Activated T-cell treated with anti-CD3 and anti-CD28 coated beads, Interleukin-2, amount 50 U/mL, for 24 hours (primary cell): ENCODE measurements around the gene SLC29A3.

ENCODE experiments used
- DNase-seq: peaks from one replicate; pipeline ENCODE4 v3.0.0-alpha.2; 2020
- H3K27ac Mint-ChIP-seq: 2 replicates; pipeline ENCODE4 v1.8.0; 2020; ENCODE audit warnings: mild to moderate bottlenecking, mixed read lengths
- H3K27me3 Mint-ChIP-seq: 2 replicates; pipeline ENCODE4 v1.8.0; 2020; ENCODE audit warnings: mixed read lengths
- H3K36me3 Mint-ChIP-seq: 2 replicates; pipeline ENCODE4 v1.8.0; 2020; ENCODE audit warnings: low read depth, mixed read lengths
- H3K4me1 Mint-ChIP-seq: 2 replicates; pipeline ENCODE4 v1.8.0; 2020; ENCODE audit warnings: low read depth, mixed read lengths
- H3K4me3 Mint-ChIP-seq: 2 replicates; pipeline ENCODE4 v1.8.0; 2020; ENCODE audit warnings: mild to moderate bottlenecking, moderate library complexity, mixed read lengths
- H3K9me3 Mint-ChIP-seq: 2 replicates; pipeline ENCODE4 v1.8.0; 2020; ENCODE audit warnings: mixed read lengths

Gene SLC29A3

DNA sequence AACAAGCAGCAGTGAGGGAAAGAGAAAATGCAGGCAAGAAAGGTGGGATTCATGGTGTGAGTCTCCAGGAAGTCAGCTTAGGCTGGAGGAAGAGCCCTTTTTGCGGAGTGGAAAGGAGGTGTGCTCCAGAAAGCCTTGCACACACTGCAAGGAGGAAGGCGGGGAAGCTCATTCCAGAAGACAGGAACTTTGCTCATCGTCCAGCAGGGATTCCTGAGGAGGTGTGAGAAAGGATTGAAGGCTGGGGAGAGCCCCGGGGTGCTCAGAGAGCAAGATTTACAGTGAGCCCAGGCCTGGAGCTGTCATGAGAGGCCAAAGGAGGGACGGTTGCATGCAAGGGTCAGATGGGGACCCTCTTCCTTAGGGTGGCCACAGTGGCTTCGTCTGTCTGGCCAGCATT, 17.6 kb downstream of the SLC29A3 start:
- H3K36me3 Mint-ChIP-seq, result peaks cover 26% of the 10 kb centered on the region
- DNase-seq, result no peak

DNA sequence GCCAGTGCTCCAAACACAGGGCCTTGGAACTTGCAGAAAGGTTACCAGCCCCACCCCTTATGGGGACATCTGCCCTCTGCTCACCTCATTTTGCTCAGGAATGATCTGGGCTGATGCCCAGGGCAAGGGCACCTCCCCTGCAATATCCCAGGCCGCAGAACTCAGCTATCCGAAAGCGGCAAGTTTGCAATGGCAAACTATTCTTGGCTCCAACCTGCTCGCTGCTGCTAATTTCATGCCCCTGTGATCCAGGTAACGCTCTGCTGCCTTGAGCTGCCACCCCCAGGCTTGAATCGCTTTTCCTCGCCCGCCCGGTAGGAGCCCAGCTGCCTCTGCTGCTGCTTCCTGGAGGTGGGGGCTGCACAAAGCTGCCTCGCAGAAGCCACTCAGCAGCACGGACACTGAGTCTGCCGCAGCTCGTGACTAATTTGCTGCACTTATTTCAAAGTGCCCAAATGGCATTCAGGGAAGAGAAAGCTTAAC, 18.2 kb downstream of the SLC29A3 start:
- Mint-ChIP-seq H3K4me3 (no peak overlapping the region), H3K9me3 (no peaks in the 10 kb centered on the region), H3K27me3 (no peaks in the 10 kb centered on the region), H3K27ac (no peak overlapping the region), H3K4me1 (no peaks in the 10 kb centered on the region), H3K36me3 (peaks cover 26% of the 10 kb centered on the region)
- DNase-seq, result no peak

More for the DNA sequence above, 17.6 kb downstream of the SLC29A3 start:
- H3K4me1 Mint-ChIP-seq, result no peaks in the 10 kb centered on the region
- no peaks in the 10 kb centered on the region for H3K27me3 Mint-ChIP-seq
- no peak overlapping the region for H3K27ac Mint-ChIP-seq
- no peaks in the 10 kb centered on the region for H3K9me3 Mint-ChIP-seq
- H3K4me3 Mint-ChIP-seq, result no peak overlapping the region

DNA sequence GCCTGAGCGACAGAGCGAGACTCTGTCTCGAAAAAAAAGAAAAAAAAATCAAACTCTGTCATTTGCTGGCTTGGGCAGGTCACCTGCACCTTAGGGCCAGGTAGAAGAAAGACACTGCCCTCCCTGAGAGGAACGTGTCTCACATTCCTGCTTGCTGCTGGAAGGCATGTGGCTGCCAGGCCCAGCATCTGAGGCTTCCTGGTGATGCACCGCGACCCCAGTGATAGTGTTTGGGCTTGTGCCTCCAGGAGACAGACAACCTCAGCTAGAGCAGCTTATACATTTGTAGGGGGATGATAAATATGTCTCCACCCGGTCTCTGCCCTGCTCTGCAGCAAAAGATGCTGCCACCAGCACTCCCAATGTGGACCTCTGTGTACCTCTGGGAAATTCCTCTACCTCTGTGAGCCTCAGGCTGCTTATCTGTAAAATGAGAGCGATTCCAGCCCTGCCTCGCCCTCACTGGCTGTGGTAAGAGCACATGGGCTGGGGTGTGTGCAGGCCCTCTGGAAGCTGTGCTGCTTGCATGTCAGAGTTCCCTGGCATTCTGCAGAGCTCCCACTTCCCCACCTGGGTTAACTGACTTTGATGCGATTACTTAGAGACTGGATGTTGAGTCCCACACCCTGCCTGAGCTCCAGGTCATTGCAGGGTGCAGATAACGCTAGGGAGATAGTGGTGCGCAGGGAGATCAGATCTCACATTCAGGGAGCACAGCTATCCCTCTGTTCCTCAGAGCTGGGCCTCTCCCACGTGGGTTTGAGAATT, 19.9 kb downstream of the SLC29A3 start:
- no peak for DNase-seq
- no peaks in the 10 kb centered on the region for H3K4me1 Mint-ChIP-seq
- H3K27ac Mint-ChIP-seq, result no peak overlapping the region
- no peaks in the 10 kb centered on the region for H3K9me3 Mint-ChIP-seq
- H3K27me3 Mint-ChIP-seq, result no peaks in the 10 kb centered on the region
- H3K4me3 Mint-ChIP-seq, result no peak overlapping the region
- H3K36me3 Mint-ChIP-seq, result peaks cover 25% of the 10 kb centered on the region

DNA sequence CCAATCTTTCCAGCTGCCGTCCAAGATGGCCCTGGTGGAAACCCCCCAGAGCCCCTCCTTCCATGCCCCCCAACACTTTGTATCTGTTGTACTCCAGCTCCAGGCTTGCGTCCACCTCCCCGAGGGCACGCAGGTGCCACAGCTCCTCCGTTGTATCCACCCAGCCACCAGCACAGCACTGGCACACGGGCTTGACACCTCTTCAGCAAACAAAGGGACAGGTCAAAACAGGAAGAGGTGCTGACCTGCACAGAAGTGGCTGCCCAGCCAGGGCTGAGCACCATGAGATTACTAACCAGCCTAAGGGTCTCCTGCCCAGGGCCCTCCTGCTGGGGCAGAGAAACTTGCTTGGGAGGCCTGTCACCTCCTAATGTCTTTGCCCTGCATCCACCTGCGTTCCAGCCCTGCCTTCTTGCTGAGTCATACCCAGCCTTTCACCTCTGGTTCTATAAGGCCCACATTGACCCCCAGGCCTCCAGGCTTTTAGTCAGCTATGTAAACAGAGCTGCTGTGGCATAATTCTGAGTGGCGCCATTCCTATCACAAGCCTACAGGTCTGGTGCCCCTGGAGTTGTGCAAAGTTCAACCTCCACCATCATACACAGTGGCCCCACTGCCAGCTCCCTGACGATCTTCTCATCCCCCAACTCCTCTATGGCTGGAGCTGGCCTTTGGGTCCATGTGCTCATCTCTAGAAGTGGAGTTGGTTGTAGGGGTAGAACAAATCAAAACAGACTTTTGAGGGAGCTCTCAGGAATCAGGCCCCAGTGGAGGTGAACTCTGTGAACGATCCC, 20.9 kb downstream of the SLC29A3 start:
- H3K27me3 Mint-ChIP-seq, result no peaks in the 10 kb centered on the region
- H3K9me3 Mint-ChIP-seq, result no peaks in the 10 kb centered on the region
- no peaks in the 10 kb centered on the region for H3K4me1 Mint-ChIP-seq
- H3K27ac Mint-ChIP-seq, result peak overlapping the region; percentile 44
- peaks cover 18% of the 10 kb centered on the region for H3K36me3 Mint-ChIP-seq
- DNase-seq, result no peak
- no peak overlapping the region for H3K4me3 Mint-ChIP-seq

DNA sequence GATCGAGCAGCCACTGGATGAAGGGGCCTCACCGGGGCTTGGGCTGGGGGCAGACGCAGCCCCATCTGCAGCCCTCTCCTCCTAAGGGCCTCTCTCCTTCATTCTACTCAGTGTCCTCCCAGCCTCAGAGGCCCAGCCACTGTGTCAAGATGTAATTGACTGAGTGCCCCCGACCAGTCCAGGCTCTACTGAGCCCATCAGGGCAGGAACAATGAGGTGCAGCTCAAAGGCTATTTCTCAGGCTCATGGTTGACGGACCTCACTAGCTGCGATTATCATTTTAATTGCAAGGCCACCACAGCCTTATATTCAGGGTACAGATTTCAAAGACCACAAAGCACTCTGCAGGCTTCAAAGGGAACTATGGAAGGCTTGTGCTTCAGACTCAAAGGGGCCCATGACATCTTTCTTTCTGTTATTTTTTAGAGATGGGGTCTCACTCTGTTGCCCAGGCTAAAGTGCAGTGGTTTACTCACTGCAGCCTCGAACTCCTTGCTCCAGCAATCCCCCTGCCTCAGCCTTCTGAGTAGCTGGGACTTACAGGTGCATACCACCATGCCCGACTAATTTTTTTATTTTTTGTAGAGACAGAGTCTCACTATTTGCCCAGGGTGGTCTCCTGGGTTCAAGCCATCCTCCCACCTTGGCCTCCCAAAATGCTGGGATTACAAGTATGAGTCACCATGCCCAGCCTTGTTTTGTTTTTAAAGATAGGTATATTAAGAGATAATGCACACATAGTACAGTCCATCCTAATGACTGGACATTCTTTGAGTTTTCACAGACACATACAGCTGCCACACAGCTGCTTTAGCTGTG, 23.7 kb downstream of the SLC29A3 start:
- Mint-ChIP-seq H3K36me3 (peaks cover 13% of the 10 kb centered on the region), H3K27ac (no peak overlapping the region), H3K27me3 (no peaks in the 10 kb centered on the region), H3K4me1 (no peaks in the 10 kb centered on the region), H3K4me3 (no peak overlapping the region), H3K9me3 (no peaks in the 10 kb centered on the region)
- DNase-seq, result no peak

DNA sequence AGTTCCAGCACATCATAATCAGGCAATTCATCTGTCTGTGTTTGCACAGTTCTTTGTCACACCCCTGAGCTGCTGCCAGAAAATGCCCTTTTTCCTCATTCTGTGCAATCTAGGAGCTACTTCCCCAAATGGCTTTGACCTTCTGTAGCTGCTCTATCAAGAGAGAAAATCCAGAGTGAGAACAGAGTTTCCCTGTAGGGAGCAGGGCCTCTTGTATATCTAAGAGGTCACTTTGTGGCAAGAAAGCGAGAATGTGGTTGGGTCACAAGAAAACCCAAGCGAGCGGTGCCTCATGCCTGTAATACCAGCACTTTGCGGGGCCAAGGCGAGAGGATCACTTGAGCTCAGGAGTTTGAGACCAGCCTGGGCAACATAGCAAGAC, 24.3 kb downstream of the SLC29A3 start:
- DNase-seq, result no peak
- Mint-ChIP-seq H3K9me3 (no peaks in the 10 kb centered on the region), H3K4me1 (no peaks in the 10 kb centered on the region), H3K4me3 (no peak overlapping the region), H3K27me3 (no peaks in the 10 kb centered on the region), H3K27ac (no peak overlapping the region), H3K36me3 (peaks cover 13% of the 10 kb centered on the region)

DNA sequence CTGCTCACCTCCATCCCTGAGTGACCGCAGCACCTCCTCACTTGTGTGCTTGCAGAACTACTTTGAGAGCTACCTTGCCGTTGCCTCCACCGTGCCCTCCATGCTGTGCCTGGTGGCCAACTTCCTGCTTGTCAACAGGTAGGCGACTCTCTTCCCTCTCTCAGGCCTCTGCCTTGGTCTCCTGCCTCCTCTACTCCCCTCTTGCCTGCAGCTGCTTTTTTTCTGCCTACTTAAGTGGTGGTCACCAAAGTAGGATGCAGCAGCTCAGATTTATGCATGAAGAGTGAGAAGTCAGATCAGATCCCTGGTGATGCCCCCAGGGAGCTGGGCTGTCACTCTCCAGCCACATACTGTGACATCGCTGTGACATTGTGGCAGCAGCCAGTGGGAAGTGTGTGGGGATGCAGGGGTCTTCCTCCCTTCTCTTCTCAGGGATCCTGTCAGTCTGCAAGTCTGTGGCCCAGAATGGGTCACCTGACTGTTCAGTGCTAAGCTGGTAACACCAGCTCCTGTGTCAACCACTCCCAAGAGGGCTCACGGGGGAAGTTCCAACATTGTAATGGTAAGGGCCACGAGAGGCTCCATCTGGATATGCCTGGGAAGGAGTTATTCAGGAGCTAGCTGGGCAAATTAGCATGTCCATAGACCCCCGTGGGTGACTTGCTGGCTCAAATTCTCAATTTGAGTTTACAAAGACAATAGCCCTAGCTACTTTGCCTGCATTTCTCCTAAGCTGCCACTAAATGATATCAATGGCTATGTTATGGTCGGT, 25.3 kb downstream of the SLC29A3 start:
- no peak overlapping the region for H3K4me3 Mint-ChIP-seq
- no peaks in the 10 kb centered on the region for H3K9me3 Mint-ChIP-seq
- H3K4me1 Mint-ChIP-seq, result no peaks in the 10 kb centered on the region
- no peak overlapping the region for H3K27ac Mint-ChIP-seq
- no peak for DNase-seq
- H3K27me3 Mint-ChIP-seq, result no peaks in the 10 kb centered on the region
- H3K36me3 Mint-ChIP-seq, result peaks cover 8% of the 10 kb centered on the region

DNA sequence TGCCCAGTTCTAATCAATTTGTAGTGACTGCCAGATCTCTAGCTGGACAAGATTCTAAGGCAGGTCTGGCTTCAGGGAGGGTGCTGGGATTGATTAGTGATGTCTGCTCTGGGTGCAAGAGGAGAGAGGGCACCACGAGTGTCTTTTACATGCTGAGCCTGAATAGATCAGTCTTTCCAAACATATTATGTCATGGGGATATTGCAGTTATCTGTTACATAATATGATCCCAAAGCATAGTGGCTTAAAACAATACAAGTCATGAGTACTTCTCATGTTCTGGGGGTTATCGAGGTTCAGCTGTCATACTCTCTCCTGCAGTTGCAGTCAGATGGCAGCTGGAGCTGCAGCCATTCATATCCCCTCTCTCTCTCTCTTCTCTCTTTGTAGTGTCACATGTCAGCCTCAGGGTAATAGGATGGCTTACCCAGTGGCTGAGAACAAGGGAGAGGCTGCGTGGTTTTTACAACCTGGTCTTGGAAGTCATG, 26.0 kb downstream of the SLC29A3 start:
- no peak overlapping the region for H3K27ac Mint-ChIP-seq
- no peaks in the 10 kb centered on the region for H3K27me3 Mint-ChIP-seq
- DNase-seq, result no peak
- no peaks in the 10 kb centered on the region for H3K4me1 Mint-ChIP-seq
- peaks cover 2% of the 10 kb centered on the region for H3K36me3 Mint-ChIP-seq
- H3K4me3 Mint-ChIP-seq, result no peak overlapping the region
- no peaks in the 10 kb centered on the region for H3K9me3 Mint-ChIP-seq

DNA sequence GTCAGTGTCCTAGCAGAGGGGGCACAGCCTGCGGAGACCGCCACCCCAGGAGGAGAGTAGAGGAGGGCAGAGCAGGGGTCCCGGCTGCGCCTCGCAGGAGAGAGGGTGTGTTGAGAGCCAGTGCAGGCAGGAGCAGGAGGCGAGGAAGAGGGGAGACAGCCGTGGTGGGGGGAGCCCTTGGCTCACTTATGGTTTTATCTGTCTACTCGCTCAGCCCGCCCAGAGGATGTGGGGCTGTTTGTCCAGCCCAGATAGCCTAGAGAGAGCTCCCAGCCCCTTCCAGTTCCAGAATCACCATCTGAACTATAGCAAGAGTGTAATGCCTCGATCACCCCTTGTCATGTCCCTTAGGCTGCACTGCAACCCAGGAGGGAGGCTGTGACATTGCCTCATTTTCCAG, 26.6 kb downstream of the SLC29A3 start:
- Mint-ChIP-seq H3K4me1 (no peaks in the 10 kb centered on the region), H3K36me3 (no peaks in the 10 kb centered on the region), H3K9me3 (no peaks in the 10 kb centered on the region), H3K4me3 (no peak overlapping the region), H3K27ac (no peak overlapping the region), H3K27me3 (no peaks in the 10 kb centered on the region)
- no peak for DNase-seq

DNA sequence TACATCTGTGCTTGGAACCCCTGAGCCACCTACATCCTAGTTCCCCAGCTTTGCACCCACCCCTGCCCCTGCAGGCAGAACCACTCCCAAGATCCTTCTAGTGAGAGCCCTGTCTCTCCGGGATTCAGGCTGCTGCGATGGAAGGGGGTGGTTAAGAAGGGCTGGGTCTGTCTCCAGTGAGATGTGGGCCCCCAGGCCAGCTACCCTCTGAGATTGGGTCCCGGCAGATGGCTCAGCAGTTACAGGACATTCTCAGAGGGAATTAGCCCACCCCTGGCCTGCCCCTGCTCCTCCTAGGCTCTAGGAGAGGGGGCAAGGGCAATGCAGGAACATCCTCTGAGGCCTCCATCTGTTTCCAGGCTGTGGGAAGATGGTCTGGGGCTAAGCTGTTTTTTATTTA, 27.7 kb downstream of the SLC29A3 start:
- H3K4me3 Mint-ChIP-seq, result no peak overlapping the region
- H3K27me3 Mint-ChIP-seq, result no peaks in the 10 kb centered on the region
- H3K9me3 Mint-ChIP-seq, result no peaks in the 10 kb centered on the region
- no peaks in the 10 kb centered on the region for H3K4me1 Mint-ChIP-seq
- no peak overlapping the region for H3K27ac Mint-ChIP-seq
- no peak for DNase-seq
- H3K36me3 Mint-ChIP-seq, result peaks cover 3% of the 10 kb centered on the region

DNA sequence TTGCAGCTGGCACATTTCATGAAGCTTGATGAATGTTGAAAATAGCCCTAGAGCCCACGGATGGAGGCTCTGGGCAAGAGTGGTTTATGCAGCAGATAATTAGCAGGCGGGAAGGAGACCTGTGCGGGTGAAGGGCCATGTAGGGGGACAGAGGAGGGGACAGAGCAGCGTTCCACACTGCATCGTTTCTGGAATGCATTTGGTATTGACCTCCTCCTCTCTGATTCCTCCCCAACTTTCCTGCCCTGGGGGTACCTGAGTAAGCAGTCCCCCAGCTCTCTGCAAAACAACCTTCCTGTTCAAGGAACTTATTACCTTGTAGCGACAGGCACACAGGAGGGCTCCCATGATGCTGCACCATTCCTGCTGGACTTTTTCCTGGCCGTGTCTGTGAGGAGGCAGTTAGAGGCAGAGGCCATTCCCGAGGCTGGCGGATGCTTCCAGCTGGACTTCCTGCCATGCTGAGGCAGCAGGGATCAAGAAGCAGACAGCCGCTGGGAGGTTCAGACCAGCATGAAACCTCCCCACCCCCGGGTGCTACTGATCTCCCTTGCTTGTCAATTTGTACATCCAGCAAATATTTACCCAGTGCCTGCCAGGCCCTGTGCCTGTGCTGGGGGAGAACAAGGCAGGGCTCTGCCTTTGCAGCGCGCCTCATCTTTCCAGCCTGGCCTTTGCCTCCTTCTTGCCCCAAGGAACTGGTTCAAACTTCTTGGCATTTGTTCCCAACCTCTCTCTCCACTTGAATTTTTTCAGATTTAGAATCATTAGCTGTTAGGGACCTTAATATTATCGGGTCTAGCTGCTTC, 28.7 kb downstream of the SLC29A3 start:
- Mint-ChIP-seq H3K4me1 (no peaks in the 10 kb centered on the region), H3K36me3 (peaks cover 11% of the 10 kb centered on the region), H3K4me3 (no peak overlapping the region), H3K9me3 (no peaks in the 10 kb centered on the region), H3K27me3 (no peaks in the 10 kb centered on the region), H3K27ac (no peak overlapping the region)
- no peak for DNase-seq

DNA sequence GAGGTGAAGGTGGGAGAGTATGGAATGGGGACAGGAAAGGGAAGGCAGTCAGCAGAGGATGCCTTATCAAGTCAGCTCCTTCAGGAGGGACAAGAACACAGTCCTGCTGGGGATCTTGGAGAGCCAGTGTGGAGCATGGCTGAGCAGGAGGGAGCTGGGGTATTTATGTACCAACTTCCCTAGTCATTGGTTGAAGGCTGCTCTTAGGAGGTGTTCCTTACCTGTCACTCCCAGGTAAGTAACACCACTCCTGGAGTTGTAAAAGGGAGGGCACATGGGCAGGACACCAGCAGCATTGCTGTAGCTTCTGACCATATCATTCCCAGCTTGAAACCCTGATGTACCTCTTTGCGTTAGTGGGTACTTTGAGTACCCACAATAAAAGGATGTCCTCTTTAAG, 29.8 kb downstream of the SLC29A3 start:
- Mint-ChIP-seq H3K4me3 (no peak overlapping the region), H3K9me3 (no peaks in the 10 kb centered on the region), H3K27me3 (no peaks in the 10 kb centered on the region), H3K36me3 (peaks cover 12% of the 10 kb centered on the region), H3K27ac (no peak overlapping the region), H3K4me1 (no peaks in the 10 kb centered on the region)
- DNase-seq, result no peak

DNA sequence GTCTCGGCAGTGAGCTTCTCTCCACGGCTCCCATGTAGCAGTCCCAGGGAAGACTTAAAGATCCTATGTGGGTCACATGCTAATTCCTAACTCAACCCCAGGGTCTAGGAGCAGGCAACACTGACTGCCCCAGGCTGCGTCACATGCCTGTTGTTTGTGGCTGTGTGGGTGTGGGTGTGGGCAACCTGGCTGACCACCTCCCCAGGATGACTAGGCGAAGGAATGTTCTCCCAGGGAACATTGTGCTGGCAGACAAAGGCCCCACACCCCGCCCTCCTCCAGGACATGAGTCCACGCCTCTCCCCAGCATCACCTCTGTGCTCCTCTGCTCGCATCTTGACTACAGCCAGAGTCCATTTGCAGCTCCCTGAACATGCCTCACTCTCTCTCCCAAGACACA, 30.3 kb downstream of the SLC29A3 start:
- DNase-seq, result no peak
- H3K27me3 Mint-ChIP-seq, result no peaks in the 10 kb centered on the region
- no peaks in the 10 kb centered on the region for H3K9me3 Mint-ChIP-seq
- no peak overlapping the region for H3K4me3 Mint-ChIP-seq
- peaks cover 12% of the 10 kb centered on the region for H3K36me3 Mint-ChIP-seq
- no peaks in the 10 kb centered on the region for H3K4me1 Mint-ChIP-seq
- H3K27ac Mint-ChIP-seq, result no peak overlapping the region
